ENCODE data around the gene GRAMD1A.
A peak's percentile ranks its signal among the peaks of the same experiment; 100 is the strongest.

The GRAMD1A gene

DNA sequence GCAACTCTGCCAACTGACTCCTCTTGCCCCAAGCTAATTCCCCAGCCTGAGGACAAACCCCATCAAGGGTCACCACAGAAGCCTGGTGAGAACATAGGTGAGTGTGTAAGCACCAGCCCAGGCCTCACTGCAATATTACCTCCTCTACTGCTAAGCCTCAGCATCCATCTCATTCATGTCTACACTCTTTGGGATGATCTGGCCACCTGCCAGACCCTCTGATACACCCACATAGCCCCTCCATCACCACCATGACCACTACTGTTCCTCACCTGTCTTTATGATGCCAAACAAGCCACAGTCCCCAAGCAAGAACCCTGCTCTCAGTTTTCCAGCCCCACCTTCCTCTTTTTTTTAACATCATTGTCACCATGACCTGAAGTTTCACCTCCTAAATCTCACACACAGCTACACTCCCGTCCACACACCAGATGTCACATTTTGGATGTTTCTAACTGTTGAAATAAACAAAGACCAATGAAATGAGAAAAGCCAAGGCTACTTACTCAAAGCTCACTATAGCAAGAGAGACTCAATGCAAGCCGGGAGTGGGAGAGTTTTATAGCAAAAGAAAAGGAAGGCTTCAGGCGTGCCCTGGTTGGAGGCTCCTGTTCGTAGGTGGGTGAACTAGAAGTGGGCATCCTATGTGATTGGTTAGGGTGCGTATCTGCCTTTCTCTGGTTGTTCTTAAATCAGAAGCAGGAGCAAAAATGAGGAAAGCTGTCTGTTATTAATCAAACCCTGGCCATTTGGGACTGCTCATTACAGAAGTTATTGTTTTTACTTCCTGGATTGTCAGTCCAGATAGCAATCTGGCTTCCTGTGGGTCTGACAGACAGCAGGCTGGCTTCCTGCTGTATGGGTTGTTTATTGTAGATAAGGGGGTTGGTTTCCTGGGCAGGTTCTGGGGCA lies 38.1 kb upstream of the GRAMD1A start:
- Histone ChIP-seq H2BK12ac (ENCODE audit: low read length in 2 of 2) (no peak overlapping the region), H4K91ac (ENCODE audit: low read length) (no peak overlapping the region), H3K4me2 (ENCODE audit: low read length, poor library complexity, severe bottlenecking) (no peak overlapping the region), H4K8ac (ENCODE audit: low read length) (no peak overlapping the region), H3K9ac (ENCODE audit: low read length) (peak overlapping the region; percentile 82), H3K9me3 (ENCODE audit: control insufficient read depth, low read length) (peaks cover 37% of the 10 kb centered on the region), H3K14ac (ENCODE audit: low read length in 2 of 2) (no peak overlapping the region), H3K23ac (ENCODE audit: low read length in 2 of 2) (no peak overlapping the region), H3K18ac (ENCODE audit: low read depth in 1 of 2, low read length in 2 of 2) (no peak overlapping the region), H2BK15ac (ENCODE audit: low read depth, poor library complexity, severe bottlenecking) (no peak overlapping the region), H3K4me1 (ENCODE audit: control insufficient read depth, insufficient read depth, low read depth, low read length) (peaks cover 20% of the 10 kb centered on the region), H3K4me3 (ENCODE audit: insufficient read depth in 1 of 2, low read depth in 1 of 2, low read length in 2 of 2) (peak overlapping the region in 1 of 2 experiments; percentile 92), H3K4ac (ENCODE audit: low read depth in 1 of 2, low read length in 2 of 2) (no peak overlapping the region), H3K79me1 (replicated peaks; ENCODE audit: low read length, poor library complexity, severe bottlenecking) (peaks cover 23% of the 10 kb centered on the region), H3K27ac (ENCODE audit: low read length, poor library complexity, severe bottlenecking) (no peak overlapping the region), H2AFZ (ENCODE audit: low read depth, low read length) (no peak overlapping the region), H2AK5ac (ENCODE audit: low read length, severe bottlenecking) (no peak overlapping the region), H2BK5ac (ENCODE audit: low read depth, low read length, poor library complexity, severe bottlenecking) (no peak overlapping the region), H2BK120ac (ENCODE audit: low read depth, low read length) (no peak overlapping the region), H3K36me3 (ENCODE audit: control insufficient read depth in 1 of 2, insufficient read depth in 2 of 2, low read depth in 1 of 2, low read length in 2 of 2) (peaks cover 35 to 43% of the 10 kb centered on the region in 2 experiments), H3K27me3 (ENCODE audit: control insufficient read depth in 1 of 2, insufficient read depth in 1 of 2, low read length in 2 of 2) (no peaks in the 10 kb centered on the region)
- DNase-seq = peak; percentile 21
- WGBS = 77% methylated on average over 4 of the region's 5 CpGs

DNA sequence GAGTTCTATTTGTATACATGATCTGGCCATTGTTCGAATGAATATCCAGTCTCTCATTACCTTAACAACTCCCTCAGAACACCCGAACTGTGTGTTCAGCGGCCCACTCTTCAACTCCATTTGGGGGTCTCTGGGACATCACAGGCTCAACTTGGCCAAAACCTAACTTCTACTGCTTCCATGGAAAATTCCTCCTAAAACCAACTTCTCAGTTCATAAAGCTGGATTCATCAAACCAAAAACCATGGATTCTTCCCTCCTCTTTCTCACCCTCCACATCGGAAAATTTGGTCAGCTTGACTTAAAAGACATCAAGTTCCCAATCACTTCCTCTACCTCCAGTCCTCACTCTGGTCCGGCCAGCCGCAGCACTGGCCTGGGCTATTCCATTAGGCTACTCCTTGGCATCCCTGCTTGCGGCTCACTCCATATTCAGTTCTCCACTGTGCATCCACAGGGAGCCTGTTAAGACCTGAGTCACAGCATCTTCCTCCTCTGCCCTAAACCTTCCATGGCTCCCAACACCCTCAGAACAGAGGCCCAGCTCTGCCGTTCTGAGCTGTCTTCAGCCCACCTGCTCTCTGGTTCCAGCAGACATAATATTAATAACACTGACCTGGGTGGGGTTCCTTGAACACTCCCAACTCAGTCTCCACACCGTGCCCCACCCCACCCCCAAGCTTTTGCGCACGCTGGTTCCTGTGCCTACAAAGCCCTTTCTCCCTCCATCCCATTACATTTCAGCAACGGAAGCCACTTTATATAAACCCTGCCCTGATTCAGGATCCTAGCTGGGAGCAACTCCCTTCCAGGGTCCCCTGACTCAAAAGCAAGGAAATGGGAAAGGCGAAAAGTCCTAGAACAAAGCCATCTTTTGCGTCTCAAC lies 37.2 kb upstream of the GRAMD1A start:
- Histone ChIP-seq H4K91ac (ENCODE audit: low read length) (no peak overlapping the region), H3K4me1 (ENCODE audit: control insufficient read depth, insufficient read depth, low read depth, low read length) (peaks cover 20% of the 10 kb centered on the region), H2AFZ (ENCODE audit: low read depth, low read length) (peak overlapping the region; percentile 92), H2BK12ac (ENCODE audit: low read length in 2 of 2) (peak overlapping the region; percentile 5 to 33), H3K27me3 (ENCODE audit: control insufficient read depth in 1 of 2, insufficient read depth in 1 of 2, low read length in 2 of 2) (no peaks in the 10 kb centered on the region), H3K79me1 (replicated peaks; ENCODE audit: low read length, poor library complexity, severe bottlenecking) (peaks cover 18% of the 10 kb centered on the region), H3K4me2 (ENCODE audit: low read length, poor library complexity, severe bottlenecking) (peak overlapping the region; percentile 74), H2BK120ac (ENCODE audit: low read depth, low read length) (no peak overlapping the region), H3K9me3 (ENCODE audit: control insufficient read depth, low read length) (peaks cover 33% of the 10 kb centered on the region), H3K36me3 (ENCODE audit: control insufficient read depth in 1 of 2, insufficient read depth in 2 of 2, low read depth in 1 of 2, low read length in 2 of 2) (peaks cover 26 to 34% of the 10 kb centered on the region in 2 experiments), H3K4me3 (ENCODE audit: insufficient read depth in 1 of 2, low read depth in 1 of 2, low read length in 2 of 2) (peak overlapping the region; percentile 87 to 92), H4K8ac (ENCODE audit: low read length) (peak overlapping the region; percentile 32), H3K27ac (ENCODE audit: low read length, poor library complexity, severe bottlenecking) (no peak overlapping the region), H3K18ac (ENCODE audit: low read depth in 1 of 2, low read length in 2 of 2) (peak overlapping the region in 1 of 2 experiments; percentile 82), H3K14ac (ENCODE audit: low read length in 2 of 2) (peak overlapping the region in 1 of 2 experiments; percentile 78), H3K9ac (ENCODE audit: low read length) (peak overlapping the region; percentile 82), H2BK15ac (ENCODE audit: low read depth, poor library complexity, severe bottlenecking) (peak overlapping the region; percentile 6), H3K23ac (ENCODE audit: low read length in 2 of 2) (peak overlapping the region in 1 of 2 experiments; percentile 84), H3K4ac (ENCODE audit: low read depth in 1 of 2, low read length in 2 of 2) (peak overlapping the region; percentile 1 to 74), H2AK5ac (ENCODE audit: low read length, severe bottlenecking) (no peak overlapping the region), H2BK5ac (ENCODE audit: low read depth, low read length, poor library complexity, severe bottlenecking) (no peak overlapping the region)
- DNase-seq = peak; percentile 30
- 23% methylated on average over 14 of the region's 14 CpGs for WGBS

DNA sequence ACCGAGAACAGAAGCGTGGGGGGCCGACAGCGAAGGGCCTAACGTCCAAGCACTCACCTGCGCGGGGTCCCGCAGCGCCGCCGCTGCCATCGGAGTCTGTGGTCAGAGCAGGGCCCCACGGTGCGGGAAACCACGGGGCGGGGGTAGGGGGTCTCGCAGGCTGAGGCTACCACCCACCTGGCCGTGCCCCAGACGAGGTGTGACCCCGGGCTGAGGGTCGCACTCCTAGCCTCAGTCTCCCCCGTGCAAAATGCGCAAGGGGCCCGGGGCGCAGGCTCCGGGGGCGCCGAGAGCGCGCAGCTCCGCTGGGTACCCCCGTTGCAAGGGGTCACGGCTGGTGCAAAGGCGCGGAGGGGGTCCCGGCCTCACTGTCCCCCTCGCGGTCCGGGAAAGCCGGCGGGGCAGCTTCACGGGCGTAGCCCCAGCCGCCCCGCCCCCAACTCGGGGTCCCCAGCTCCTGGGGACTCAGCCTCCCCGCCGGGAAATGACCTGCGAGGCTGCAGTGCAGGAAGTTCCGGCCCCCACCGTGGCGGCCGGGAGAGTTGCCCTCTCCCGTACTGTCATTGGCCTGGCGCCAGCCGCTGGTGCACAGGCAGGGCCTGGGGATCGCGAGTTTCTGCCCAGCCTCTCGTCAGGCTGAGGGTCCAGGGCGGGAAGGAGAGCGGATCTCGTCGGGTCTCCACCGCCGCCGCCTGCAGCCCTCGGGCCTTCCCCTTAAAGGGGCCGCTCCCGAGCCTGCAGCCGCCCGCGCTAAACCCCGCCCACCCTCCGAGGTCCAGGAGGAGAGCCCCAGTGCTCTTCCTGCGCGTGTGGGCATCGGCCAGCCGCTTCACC lies 36.3 kb upstream of the GRAMD1A start, which contains the start of gene ZNF792:
ZNF792 (minus strand) TSS at position 657 of the 834 bp plus-strand sequence; CDS start at position 90, 567 bp downstream.
- H4K8ac ChIP-seq (ENCODE audit: low read length) = peak within 1 kb of the TSS; percentile 89
- H2AK5ac ChIP-seq (ENCODE audit: low read length, severe bottlenecking) = no peak within 1 kb of the TSS
- peak within 1 kb of the TSS; percentile 76 for H4K91ac ChIP-seq (ENCODE audit: low read length)
- H2BK12ac ChIP-seq (ENCODE audit: low read length in 2 of 2) = peak within 1 kb of the TSS; percentile 28 to 45
- peaks cover 0 to 7% of the 10 kb centered on the region in 2 experiments for H3K27me3 ChIP-seq (ENCODE audit: control insufficient read depth in 1 of 2, insufficient read depth in 1 of 2, low read length in 2 of 2)
- peak within 1 kb of the TSS; percentile 65 to 78 for H3K14ac ChIP-seq (ENCODE audit: low read length in 2 of 2)
- DNase-seq = peak; percentile 63
- peak within 1 kb of the TSS in 1 of 2 experiments; percentile 84 for H3K23ac ChIP-seq (ENCODE audit: low read length in 2 of 2)
- peaks cover 17 to 25% of the 10 kb centered on the region in 2 experiments for H3K36me3 ChIP-seq (ENCODE audit: control insufficient read depth in 1 of 2, insufficient read depth in 2 of 2, low read depth in 1 of 2, low read length in 2 of 2)
- peaks cover 17% of the 10 kb centered on the region for H3K79me1 ChIP-seq (replicated peaks; ENCODE audit: low read length, poor library complexity, severe bottlenecking)
- peak within 1 kb of the TSS; percentile 81 to 82 for H3K18ac ChIP-seq (ENCODE audit: low read depth in 1 of 2, low read length in 2 of 2)
- peaks cover 20% of the 10 kb centered on the region for H3K4me1 ChIP-seq (ENCODE audit: control insufficient read depth, insufficient read depth, low read depth, low read length)
- WGBS = under 1% methylated on average over 75 of the region's 78 CpGs
- H3K4ac ChIP-seq (ENCODE audit: low read depth in 1 of 2, low read length in 2 of 2) = peak within 1 kb of the TSS; percentile 1 to 74
- H3K27ac ChIP-seq (ENCODE audit: low read length, poor library complexity, severe bottlenecking) = no peak within 1 kb of the TSS
- peak within 1 kb of the TSS; percentile 6 for H2BK120ac ChIP-seq (ENCODE audit: low read depth, low read length)
- peak within 1 kb of the TSS; percentile 87 to 92 for H3K4me3 ChIP-seq (ENCODE audit: insufficient read depth in 1 of 2, low read depth in 1 of 2, low read length in 2 of 2)
- peak within 1 kb of the TSS; percentile 74 for H3K4me2 ChIP-seq (ENCODE audit: low read length, poor library complexity, severe bottlenecking)
- H2BK15ac ChIP-seq (ENCODE audit: low read depth, poor library complexity, severe bottlenecking) = peak within 1 kb of the TSS; percentile 57
- H3K9ac ChIP-seq (ENCODE audit: low read length) = peak within 1 kb of the TSS; percentile 82
- peak within 1 kb of the TSS; percentile 92 for H2AFZ ChIP-seq (ENCODE audit: low read depth, low read length)
- peaks cover 25% of the 10 kb centered on the region for H3K9me3 ChIP-seq (ENCODE audit: control insufficient read depth, low read length)
- H2BK5ac ChIP-seq (ENCODE audit: low read depth, low read length, poor library complexity, severe bottlenecking) = no peak within 1 kb of the TSS

Measured in mesenchymal stem cell (in vitro differentiated cells and primary cell).